ENCODE results near the gene STAB1. TPM values are rescaled to one million over a fixed set of nuclear protein-coding genes. Genes with fewer than 3 reads are reported as not detected.

The STAB1 gene
- total and polyA plus RNA-seq, 2 of the 13 experiments (the other 11 are each of a cell fraction or from before 2014, with no cell fraction given), result 0.09 to 0.34 TPM

DNA sequence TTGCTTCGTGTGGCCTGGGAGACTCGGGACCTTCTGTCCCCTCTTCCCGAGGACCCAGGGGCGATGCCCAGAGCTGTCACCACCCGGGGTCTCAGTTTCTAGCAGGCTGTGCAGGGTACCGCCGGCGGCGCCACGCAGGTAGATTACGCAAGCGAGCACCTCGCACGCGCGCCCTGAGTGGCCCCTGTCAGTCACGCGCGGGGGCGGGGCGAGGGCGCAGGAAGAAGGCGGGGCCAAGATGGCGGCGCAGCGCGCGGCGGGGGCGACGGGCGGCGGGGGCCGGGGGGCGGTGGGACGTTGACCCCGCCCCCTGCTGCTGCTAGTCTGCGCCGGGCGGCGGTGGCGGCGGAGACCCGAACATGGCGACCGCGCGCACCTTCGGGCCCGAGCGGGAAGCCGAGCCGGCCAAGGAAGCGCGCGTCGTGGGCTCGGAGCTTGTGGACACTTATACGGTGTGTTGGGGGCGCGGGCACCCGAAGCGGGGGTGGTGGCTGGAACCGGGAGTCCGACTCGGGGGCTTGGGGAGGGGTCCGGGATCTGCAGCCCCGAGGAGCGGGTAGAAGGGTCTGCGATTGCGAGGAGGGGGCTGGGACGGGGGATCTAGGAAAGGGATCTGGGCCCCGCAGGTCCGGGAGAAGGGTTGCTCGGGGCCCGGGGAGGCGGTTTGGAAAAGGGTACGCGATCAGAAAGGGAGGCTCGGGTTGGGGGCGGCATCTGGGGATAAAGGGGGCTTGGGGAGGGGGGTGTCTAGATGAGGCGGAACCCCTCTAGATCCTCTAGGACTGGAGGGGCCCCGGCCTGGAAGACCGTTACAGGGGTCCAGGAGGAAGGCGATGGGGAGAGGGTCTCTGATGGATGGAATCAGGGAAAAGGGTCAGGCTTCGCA is 39.6 kb upstream of the STAB1 start, which contains the start of gene NISCH (continued):
- TF ChIP-seq RCOR2 (CRISPR knock-in tag; IDR thresholded peaks at IDR 0.05) (no peak), AKNA (CRISPR knock-in tag; IDR thresholded peaks at IDR 0.05; ENCODE audit: borderline replicate concordance) (no peak), YY1 (IDR thresholded peaks at IDR 0.05; ENCODE audit: insufficient read depth, insufficient replicate concordance, low read depth, low read length) (peak; percentile 92), PREB (CRISPR knock-in tag; IDR thresholded peaks at IDR 0.05) (no peak), ZNF646 (CRISPR knock-in tag; IDR thresholded peaks at IDR 0.05) (no peak), SMYD3 (CRISPR knock-in tag; IDR thresholded peaks at IDR 0.05) (no peak), RBAK (CRISPR knock-in tag; IDR thresholded peaks at IDR 0.05) (no peak), ZNF101 (CRISPR knock-in tag; IDR thresholded peaks at IDR 0.05; ENCODE audit: borderline replicate concordance, low read depth) (no peak), ZBTB38 (CRISPR knock-in tag; IDR thresholded peaks at IDR 0.05) (peak; percentile 60; the same call in 1 of the 2 replicates), SP4 (CRISPR knock-in tag; IDR thresholded peaks at IDR 0.05) (peak; percentile 79), PHF8 (CRISPR knock-in tag; IDR thresholded peaks at IDR 0.05) (peak; percentile 89), TARDBP (CRISPR knock-in tag; IDR thresholded peaks at IDR 0.05) (peak; percentile 53; the same call in 1 of the 2 replicates)
- TF ChIP-seq, protein P1, sequence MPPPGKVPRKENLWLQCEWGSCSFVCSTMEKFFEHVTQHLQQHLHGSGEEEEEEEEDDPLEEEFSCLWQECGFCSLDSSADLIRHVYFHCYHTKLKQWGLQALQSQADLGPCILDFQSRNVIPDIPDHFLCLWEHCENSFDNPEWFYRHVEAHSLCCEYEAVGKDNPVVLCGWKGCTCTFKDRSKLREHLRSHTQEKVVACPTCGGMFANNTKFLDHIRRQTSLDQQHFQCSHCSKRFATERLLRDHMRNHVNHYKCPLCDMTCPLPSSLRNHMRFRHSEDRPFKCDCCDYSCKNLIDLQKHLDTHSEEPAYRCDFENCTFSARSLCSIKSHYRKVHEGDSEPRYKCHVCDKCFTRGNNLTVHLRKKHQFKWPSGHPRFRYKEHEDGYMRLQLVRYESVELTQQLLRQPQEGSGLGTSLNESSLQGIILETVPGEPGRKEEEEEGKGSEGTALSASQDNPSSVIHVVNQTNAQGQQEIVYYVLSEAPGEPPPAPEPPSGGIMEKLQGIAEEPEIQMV (CRISPR knock-in tag; IDR thresholded peaks at IDR 0.05; ENCODE audit: low read depth), result no peak; the same call in 1 of the 2 replicates

Measured in HepG2 (cell line).